Choroid plexus epithelial cell (primary cell): ENCODE measurements around the gene NUP50.

ENCODE experiments used
- DNase-seq: peaks from one replicate; pipeline ENCODE4 v3.0.0-alpha.2; 2010; ENCODE audit warnings: low read depth
- H3K4me3 ChIP-seq: 2 replicates; pipeline ENCODE4 v1.5.1; 2011; ENCODE audit warnings: low read depth, mild to moderate bottlenecking, control low read depth, low read length, moderate library complexity
- CTCF ChIP-seq: conservative IDR thresholded peaks from 2 replicates; pipeline ENCODE4 v1.5.1; 2011; ENCODE audit warnings: low read depth, mild to moderate bottlenecking, control low read depth, inconsistent platforms, low read length, moderate library complexity

The NUP50 gene

GRCh38 chr22:45171830-45172229 lies 8.1 kb downstream of the NUP50 start:
- no peak for DNase-seq
- H3K4me3 ChIP-seq, result no peak overlapping the region
- TF ChIP-seq CTCF, result peak; percentile 28

DNA sequence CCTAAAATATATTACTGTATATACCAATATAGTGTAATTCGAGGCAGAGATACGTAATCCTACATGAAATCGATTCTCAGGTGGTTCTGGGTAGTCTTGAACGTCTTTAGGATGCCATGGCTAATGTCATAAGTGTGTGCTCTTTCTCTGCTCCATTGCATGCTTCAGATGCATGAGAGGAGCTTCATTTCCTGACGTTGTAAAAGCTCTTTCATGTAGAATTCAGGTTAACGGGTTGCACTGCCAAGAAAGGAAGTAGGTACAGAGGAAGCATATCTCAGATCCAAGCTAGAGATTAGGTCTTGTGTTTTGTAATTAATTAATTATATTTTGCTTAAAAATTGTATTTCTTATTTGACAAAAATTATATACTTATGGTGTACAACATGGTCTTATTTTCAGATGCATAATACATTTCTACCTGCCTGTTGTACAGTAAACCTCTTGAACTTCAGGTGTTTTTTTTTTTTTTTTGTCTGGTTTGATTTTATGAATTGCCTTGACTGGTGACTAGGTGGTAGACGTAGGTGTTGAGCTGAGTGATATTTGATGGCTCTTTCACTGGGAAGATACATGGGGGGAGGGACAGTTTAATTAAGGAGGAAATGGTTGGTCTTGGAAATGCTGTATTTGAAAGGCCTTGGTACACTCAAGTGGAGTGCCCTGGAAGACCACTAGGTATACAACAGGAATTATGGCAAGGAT lies 9.3 kb downstream of the NUP50 start:
- no peak for TF ChIP-seq CTCF
- DNase-seq, result no peak
- H3K4me3 ChIP-seq, result no peak overlapping the region

GRCh38 chr22:45179276-45180049 lies 15.7 kb downstream of the NUP50 start:
- DNase-seq, result no peak
- H3K4me3 ChIP-seq, result no peak overlapping the region
- TF ChIP-seq CTCF, result no peak

GRCh38 chr22:45180146-45180679 lies 16.5 kb downstream of the NUP50 start:
- no peak for DNase-seq
- no peak for TF ChIP-seq CTCF
- H3K4me3 ChIP-seq, result no peak overlapping the region

DNA sequence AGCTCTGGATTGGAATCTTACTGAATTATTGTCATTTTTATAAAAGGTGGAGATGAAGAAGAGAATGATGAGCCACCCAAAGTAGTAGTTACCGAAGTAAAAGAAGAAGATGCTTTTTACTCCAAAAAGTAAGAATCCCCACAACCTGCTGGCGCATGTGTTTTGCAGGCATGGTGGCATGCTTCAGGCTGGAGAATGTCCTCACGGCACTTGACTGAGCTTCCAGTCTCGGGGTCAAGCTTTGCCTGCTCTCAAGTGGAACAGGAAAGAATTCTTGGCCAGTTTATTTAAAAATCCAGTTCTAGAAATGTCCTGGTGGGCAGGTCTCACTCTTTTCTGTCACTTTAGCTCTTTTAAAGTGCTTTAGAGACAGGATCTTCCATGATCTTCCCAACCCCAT lies 17.5 kb downstream of the NUP50 start:
- DNase-seq, result no peak
- no peak for TF ChIP-seq CTCF
- H3K4me3 ChIP-seq, result no peak overlapping the region

- DNase-seq, result no peak
- TF ChIP-seq CTCF, result no peak
- no peak overlapping the region for H3K4me3 ChIP-seq
These were observed 18.0 kb downstream of the NUP50 start for GRCh38 chr22:45181766-45182165.

DNA sequence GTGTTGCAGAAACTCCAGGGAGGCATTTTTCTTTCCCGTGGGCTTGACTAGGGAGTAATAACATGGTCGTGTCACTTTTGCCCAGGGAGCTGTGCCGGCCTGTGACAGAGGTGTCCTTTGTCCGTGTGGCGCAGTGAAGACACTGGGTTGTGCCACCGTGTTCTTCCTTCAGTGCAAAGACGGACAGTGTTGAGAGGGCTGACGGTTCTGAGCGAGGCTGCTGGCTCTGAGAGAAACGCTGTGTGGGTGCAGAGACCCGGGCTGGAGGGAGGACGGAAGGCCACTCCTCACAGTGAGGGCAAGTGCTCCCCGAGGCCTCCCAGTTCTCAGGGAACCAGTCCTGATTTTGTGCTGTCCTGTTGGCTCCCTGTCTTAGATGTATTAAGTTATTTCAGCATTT lies 20.2 kb downstream of the NUP50 start:
- no peak overlapping the region for H3K4me3 ChIP-seq
- no peak for DNase-seq
- TF ChIP-seq CTCF, result no peak
